Fibroblast of the aortic adventitia (primary cell): ENCODE measurements around the gene C2CD2. TPM values are rescaled to one million over a fixed set of nuclear protein-coding genes. Genes with fewer than 3 reads are reported as not detected.

Experiments used
- DNase-seq: peaks from one replicate; pipeline ENCODE4 v3.0.0-alpha.2; 2010; ENCODE audit warnings: low read depth
- H3K4me3 ChIP-seq: 2 replicates; pipeline ENCODE4 v1.5.1; 2011; ENCODE audit warnings: low read depth, mild to moderate bottlenecking, control low read depth, low read length, moderate library complexity
- total RNA-seq: library from RNA; depleted of rRNA; stranded (reverse); fragments of >200 nt; gene quantifications from 2 replicates; pipeline ENCODE4 v1.2.3, GENCODE V29; 2012; ENCODE audit warnings: low replicate concordance
- TF ChIP-seq, protein P1 (sequence below): IDR thresholded peaks from 2 replicates; pipeline ENCODE4 v1.5.1; 2011; ENCODE audit warnings: mild to moderate bottlenecking, low read length, control low read depth, inconsistent platforms; ENCODE audit not compliant: insufficient read depth

C2CD2 gene
- total RNA-seq, 1 donor: 20.2 TPM

DNA sequence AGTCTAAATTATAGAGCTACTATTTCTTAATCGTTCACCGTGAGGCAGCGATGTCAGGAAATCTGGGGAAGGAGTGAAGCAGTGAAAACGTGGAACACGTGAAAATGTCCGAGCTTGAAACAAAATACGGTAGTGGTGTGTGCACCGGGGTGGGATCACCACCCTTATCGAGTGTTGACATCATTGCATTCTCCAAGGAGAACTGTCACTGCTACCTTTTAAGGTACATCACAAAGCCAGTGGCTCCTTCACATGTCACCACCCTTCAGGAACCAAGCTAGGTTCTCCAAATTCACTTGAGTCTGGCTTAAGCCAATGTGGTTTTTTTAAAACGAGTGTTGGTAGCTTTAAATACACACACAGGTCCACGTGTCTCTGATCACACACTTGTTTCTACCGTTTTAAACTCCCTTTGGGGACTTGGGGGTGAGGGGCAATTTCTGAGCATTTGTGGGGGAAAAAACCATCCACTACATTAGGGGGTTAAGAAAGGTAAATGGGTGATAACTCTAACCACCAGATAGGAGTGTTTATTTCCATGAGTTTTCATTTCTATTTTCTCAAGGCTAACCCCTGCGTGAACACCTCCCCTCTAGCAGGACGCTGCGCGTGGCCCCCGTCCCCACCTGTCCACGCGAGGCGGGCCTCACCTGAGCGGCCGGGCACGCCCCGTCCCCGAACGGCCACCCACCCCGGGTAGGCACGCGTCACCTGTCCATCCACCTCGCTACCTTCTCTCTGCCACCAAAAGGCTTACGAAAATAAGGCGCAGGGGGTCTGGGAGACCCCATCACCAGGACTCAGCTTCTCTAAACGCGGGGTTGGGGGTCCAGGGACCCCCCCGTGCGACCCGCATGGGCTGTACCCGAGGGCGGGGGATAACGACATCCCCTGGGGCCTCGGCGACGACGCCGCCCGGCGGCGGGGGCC, 75.7 kb downstream of the C2CD2 start:
- H3K4me3 ChIP-seq: peak overlapping the region; percentile 88
- peak; percentile 72 for DNase-seq
- TF ChIP-seq, protein P1, sequence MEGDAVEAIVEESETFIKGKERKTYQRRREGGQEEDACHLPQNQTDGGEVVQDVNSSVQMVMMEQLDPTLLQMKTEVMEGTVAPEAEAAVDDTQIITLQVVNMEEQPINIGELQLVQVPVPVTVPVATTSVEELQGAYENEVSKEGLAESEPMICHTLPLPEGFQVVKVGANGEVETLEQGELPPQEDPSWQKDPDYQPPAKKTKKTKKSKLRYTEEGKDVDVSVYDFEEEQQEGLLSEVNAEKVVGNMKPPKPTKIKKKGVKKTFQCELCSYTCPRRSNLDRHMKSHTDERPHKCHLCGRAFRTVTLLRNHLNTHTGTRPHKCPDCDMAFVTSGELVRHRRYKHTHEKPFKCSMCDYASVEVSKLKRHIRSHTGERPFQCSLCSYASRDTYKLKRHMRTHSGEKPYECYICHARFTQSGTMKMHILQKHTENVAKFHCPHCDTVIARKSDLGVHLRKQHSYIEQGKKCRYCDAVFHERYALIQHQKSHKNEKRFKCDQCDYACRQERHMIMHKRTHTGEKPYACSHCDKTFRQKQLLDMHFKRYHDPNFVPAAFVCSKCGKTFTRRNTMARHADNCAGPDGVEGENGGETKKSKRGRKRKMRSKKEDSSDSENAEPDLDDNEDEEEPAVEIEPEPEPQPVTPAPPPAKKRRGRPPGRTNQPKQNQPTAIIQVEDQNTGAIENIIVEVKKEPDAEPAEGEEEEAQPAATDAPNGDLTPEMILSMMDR: no peak

DNA sequence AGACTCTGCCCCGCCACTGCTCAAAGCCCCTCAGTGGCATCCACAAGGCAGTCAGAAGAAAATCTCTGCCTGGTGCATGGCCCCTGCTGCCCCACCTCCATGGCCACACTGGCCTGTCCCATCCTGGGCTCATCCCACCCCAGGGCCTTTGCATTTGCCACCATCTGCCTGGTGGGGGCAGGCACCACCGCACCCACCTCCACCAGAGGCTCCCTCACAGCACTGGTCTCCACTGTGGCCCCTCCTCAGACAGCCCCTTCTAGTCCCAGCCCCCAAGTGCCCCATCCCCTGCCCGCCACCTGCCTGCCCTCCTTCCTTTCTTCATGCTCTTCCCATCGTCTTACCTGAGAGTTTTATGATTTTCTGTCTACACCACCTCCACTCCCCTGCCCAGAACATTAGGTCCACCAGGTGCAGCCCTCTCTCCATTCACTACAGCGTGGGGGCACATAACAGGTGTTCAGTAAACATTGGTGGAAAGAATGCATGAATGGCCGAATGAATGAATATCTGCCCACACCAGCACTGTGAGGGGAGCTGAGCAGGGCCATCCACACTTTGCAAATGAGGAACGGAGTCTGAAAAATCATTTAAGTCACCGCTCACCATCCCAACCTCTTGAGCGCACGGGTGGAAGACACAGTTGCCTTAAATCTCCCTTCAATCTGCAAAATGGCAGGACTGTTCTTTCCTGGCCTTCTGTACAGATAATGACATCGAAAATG, 76.7 kb downstream of the C2CD2 start:
- TF ChIP-seq, protein P1: no peak
- no peak for DNase-seq
- H3K4me3 ChIP-seq: peak overlapping the region; percentile 41

DNA sequence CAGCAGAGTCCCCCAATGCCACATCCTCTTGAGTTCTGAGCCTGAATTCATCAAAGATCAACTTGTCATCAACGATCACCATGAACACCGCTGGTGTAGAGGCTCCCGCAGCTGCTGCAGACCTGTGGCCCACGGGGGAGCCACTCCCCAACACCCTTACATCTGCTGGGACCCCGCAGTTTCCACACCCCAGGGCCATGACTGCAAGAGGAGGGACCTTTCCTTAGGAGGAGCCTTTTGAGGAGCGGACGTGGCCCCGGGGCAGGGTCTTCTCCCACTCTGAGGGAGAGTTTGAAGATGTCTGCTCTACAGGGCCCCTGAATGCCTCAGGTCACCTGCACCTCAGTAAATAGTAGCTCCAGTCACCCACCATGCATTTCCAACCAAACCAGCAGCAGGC, 77.4 kb downstream of the C2CD2 start:
- TF ChIP-seq, protein P1: no peak
- DNase-seq: no peak
- H3K4me3 ChIP-seq: no peak overlapping the region

DNA sequence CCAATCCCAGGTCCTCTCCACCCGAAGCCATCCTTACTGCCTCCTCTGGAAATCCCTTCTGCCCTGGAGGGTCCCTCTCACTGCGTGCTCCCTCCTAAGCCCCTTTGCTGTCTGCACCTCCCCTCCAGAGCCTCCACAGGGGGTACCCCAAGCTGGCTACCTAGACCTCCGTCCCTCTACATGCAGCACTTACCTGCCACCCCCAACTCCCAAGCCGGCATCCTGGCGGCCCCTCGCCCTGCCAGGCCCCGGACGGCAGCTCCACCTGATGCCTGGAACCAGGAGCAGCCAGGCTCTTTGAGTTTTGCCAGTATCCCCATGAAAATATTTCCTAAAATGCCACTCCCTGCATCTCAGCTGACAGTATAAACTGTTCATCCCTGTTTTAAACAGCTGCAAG, 78.7 kb downstream of the C2CD2 start:
- no peak for DNase-seq
- TF ChIP-seq, protein P1: no peak
- no peak overlapping the region for H3K4me3 ChIP-seq

DNA sequence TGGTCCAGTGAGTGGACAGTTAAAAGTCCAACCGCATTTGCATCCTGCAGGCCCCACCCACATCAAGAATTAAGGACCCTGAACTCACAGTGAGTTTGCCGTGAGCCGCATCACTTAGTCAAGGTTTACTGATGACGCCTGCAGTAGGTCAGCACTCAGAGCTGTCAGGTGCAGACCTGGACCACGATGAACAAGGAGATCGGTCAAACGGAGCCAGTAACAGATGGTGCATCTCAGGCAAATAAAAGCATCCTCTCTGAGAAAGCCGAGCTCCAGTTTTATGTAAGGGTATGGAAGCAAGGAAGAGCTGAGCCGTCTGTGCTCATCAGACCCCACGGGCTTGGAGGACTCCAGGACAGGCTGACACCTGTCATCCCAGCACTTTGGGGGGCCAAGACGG, 79.2 kb downstream of the C2CD2 start:
- no peak for DNase-seq
- no peak overlapping the region for H3K4me3 ChIP-seq
- TF ChIP-seq, protein P1: no peak

DNA sequence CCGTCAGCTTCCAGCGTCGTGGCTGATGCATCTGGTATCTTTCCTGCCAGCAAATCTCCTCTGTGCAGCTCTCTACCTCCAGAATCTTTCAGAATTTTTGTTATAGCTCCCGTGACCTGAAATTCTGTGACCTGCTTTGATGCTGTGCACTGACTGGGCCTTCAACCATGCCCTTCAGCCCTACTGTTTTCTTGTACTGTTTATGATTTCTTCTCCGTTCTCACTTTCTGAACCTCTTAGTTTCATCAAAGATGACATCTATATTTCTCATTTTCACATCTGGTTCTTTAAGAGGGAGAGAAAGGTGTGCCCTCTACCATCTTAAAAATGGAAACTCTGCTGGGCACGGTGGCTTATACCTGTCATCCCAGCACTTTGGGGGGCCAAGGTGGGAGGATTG, 80.4 kb downstream of the C2CD2 start:
- H3K4me3 ChIP-seq: no peak overlapping the region
- TF ChIP-seq, protein P1: no peak
- DNase-seq: no peak
